K562 (cell line): ENCODE data around the gene MINDY4. TPM values are rescaled to one million over a fixed set of nuclear protein-coding genes. Genes with fewer than 3 reads are reported as not detected.

Source experiments
- ATAC-seq: fragments of 200-7000 bp; cut with Tn5 transposase; 3 replicates; pipeline ENCODE4 v1.9.1; 2020; ENCODE audit warnings: moderate library complexity
- BruUV-seq: library from RNA; stranded (reverse); fragments of 400-500 nt; replicated peaks from 2 replicates; lab custom pipeline; 2021; lab: Mats Ljungman, UMichigan
- CTCF ChIA-PET: fragments of 300-600 bp; formaldehyde crosslinking; extraction: SDS; loops from one replicate; lab custom pipeline; 2021; ENCODE audit warnings: low intra/inter-chr PET ratio; lab: Yijun Ruan, JAX
- POLR2A ChIA-PET: fragments of 300-600, 350-650 bp; sonication (Branson Sonifier 250); formaldehyde crosslinking; extraction: SDS; loops from one replicate; lab custom pipeline; 2021; ENCODE audit warnings: antibody characterized with exemption, inconsistent platforms; lab: Yijun Ruan, JAX
- DNase-seq, 4 experiments: peaks; one replicate each; pipeline versions ENCODE4 v3.0.0 to v3.0.0-alpha.2; 2011 to 2018; ENCODE audit warnings: low spot score in 3 of 4, mixed read lengths in 3 of 4; ENCODE audit errors: extremely low read depth in 1 of 4
- FAIRE-seq: peaks from 2 replicates; lab custom pipeline; 2011; peaks lifted over from hg19 to GRCh38; lab: Jason Lieb, UNC
- H2AFZ ChIP-seq: 2 replicates; pipeline ENCODE4 v1.6.0; 2011; ENCODE audit warnings: low read depth, low read length, control low read depth, inconsistent platforms
- H3K27ac ChIP-seq: fragments of 200-600 bp; 3 replicates; pipeline ENCODE4 v1.8.0; 2011; ENCODE audit warnings: low read depth, mild to moderate bottlenecking, control low read depth, inconsistent platforms, low read length, moderate library complexity, mixed read lengths; ENCODE audit errors: extremely low read depth
- H3K27me3 ChIP-seq, 2 experiments: fragments of 300-600 bp in 1 of 2; 2 replicates in 1 of 2; 3 replicates in 1 of 2; pipeline versions ENCODE4 v1.6.0 to v1.8.0; 2011; ENCODE audit warnings: inconsistent platforms in 2 of 2, low read length in 2 of 2, mild to moderate bottlenecking in 1 of 2, mixed read lengths in 1 of 2, moderate library complexity in 1 of 2; ENCODE audit not compliant: control insufficient read depth in 2 of 2, insufficient read depth in 2 of 2
- H3K36me3 ChIP-seq: fragments of 300-600 bp; 3 replicates; pipeline ENCODE4 v1.8.0; 2011; ENCODE audit warnings: mild to moderate bottlenecking, low read length, inconsistent platforms; ENCODE audit not compliant: control insufficient read depth, insufficient read depth
- H3K4me1 ChIP-seq, 2 experiments: fragments of 200-600 bp in 1 of 2; replicated peaks in 1 of 2; 2 replicates in 1 of 2; 3 replicates in 1 of 2; pipeline versions ENCODE4 v1.5.1 to v1.8.0; 2011; ENCODE audit warnings: inconsistent platforms in 2 of 2, low read length in 2 of 2, mild to moderate bottlenecking in 1 of 2, mixed read lengths in 1 of 2, moderate library complexity in 1 of 2; ENCODE audit not compliant: control insufficient read depth in 2 of 2, insufficient read depth in 2 of 2
- H3K4me2 ChIP-seq: 2 replicates; pipeline ENCODE4 v1.6.1; 2011; ENCODE audit warnings: low read length, control low read depth, inconsistent platforms, mixed read lengths; ENCODE audit not compliant: insufficient read depth
- H3K4me3 ChIP-seq: fragments of 200-600 bp; sonication (generic), shearing (Covaris generic); 2 replicates; pipeline ENCODE4 v1.5.1; 2016; ENCODE audit warnings: control low read depth, inconsistent platforms
- H3K79me2 ChIP-seq: fragments of 200-600 bp; 3 replicates; pipeline ENCODE4 v1.8.0; 2011; ENCODE audit warnings: low read length, inconsistent platforms; ENCODE audit not compliant: control insufficient read depth, insufficient read depth
- H3K9ac ChIP-seq, 2 experiments: 2 replicates each; pipeline versions ENCODE4 v1.6.0 to v1.6.1; 2011; ENCODE audit warnings: low read depth in 2 of 2, low read length in 2 of 2, control low read depth in 1 of 2, inconsistent platforms in 1 of 2, mild to moderate bottlenecking in 1 of 2, mixed read lengths in 1 of 2; ENCODE audit not compliant: insufficient read depth in 1 of 2
- H3K9me1 ChIP-seq: one replicate; pipeline ENCODE4 v1.6.0; 2011; ENCODE audit warnings: inconsistent platforms, mild to moderate bottlenecking, low read length, moderate library complexity; ENCODE audit not compliant: control insufficient read depth, insufficient read depth
- H3K9me3 ChIP-seq: replicated peaks from 2 replicates; pipeline ENCODE4 v1.5.1; 2011; ENCODE audit warnings: low read depth, low read length, inconsistent platforms; ENCODE audit not compliant: control insufficient read depth, insufficient read depth
- H4K20me1 ChIP-seq: replicated peaks from 2 replicates; pipeline ENCODE4 v1.6.1; 2011; ENCODE audit warnings: low read length, inconsistent platforms, mixed read lengths; ENCODE audit not compliant: control insufficient read depth, insufficient read depth
- ARID4B ChIP-seq: sonication (generic); formaldehyde crosslinking; IDR thresholded peaks from 2 replicates; pipeline ENCODE4 v1.8.0; 2022; ENCODE audit warnings: mild to moderate bottlenecking, missing genetic modification reagents
- CTCF ChIP-seq, 3 experiments: IDR thresholded peaks in 2 of 3; conservative IDR thresholded peaks in 1 of 3; 2 replicates each; pipeline ENCODE4 v1.5.1; 2011 to 2012; ENCODE audit warnings: low read length in 3 of 3, mild to moderate bottlenecking in 3 of 3, control low read depth in 2 of 3, improper control_type of control experiment in 1 of 3, inconsistent platforms in 1 of 3, low read depth in 1 of 3, mixed read lengths in 1 of 3, moderate library complexity in 1 of 3; ENCODE audit not compliant: insufficient read depth in 2 of 3
- PRPF4 ChIP-seq: fragments of 200-400 bp; formaldehyde crosslinking; IDR thresholded peaks from one replicate; pipeline ENCODE4 v1.6.1; 2017; ENCODE audit warnings: low read length, low read depth, mild to moderate bottlenecking; ENCODE audit not compliant: insufficient read depth, poor library complexity, severe bottlenecking
- TCF3 ChIP-seq: sonication (generic); formaldehyde crosslinking; IDR thresholded peaks from 2 replicates; pipeline ENCODE4 v1.4.0; 2020; ENCODE audit warnings: mild to moderate bottlenecking, missing genetic modification reagents
- TRIM25 ChIP-seq: fragments of 450-650 bp; IDR thresholded peaks from 2 replicates; pipeline ENCODE4 v1.7.0; 2016; ENCODE audit warnings: borderline replicate concordance
- WGBS: fragments of 100-300 bp; shearing (Covaris generic); methylation state at CpG from one replicate; pipeline ENCODE4 v1.1.6; 2016; ENCODE audit warnings: low coverage, mixed read lengths; ENCODE audit not compliant: insufficient coverage; ENCODE audit errors: missing lambda C conversion rate; 5-methylcytosine and 5-hydroxymethylcytosine counted together
- in situ Hi-C: fragments of 300-500 bp; cut with MboI; formaldehyde crosslinking; loops from 4 replicates; pipeline ENCODE4 v1.15.0; 2018; ENCODE audit warnings: inconsistent platforms, mixed read lengths
- intact Hi-C: fragments of 100-400 bp; cut with micrococcal nuclease; formaldehyde crosslinking; loops from 2 replicates; pipeline ENCODE4 v1.14.2; 2022
- polyA plus RNA-seq, 8 experiments: library from polyadenylated mRNA; depleted of rRNA in 4 of 8; stranded (reverse) in 5 of 8; unstranded in 3 of 8; fragments of >200 nt; fragmentation: Nextera tagmentation in 2 of 8; fragmentation: Illumina TruSeq in 1 of 8; extraction: Ambion mirVana in 2 of 8; extraction: Trizol in 1 of 8; gene quantifications; 2 replicates each; pipeline versions ENCODE4 v1.2.1 to v1.2.3, GENCODE V29; 2011 to 2014; ENCODE audit warnings: inconsistent platforms in 1 of 8, missing spikeins in 1 of 8
- total RNA-seq, 7 experiments: library from RNA; depleted of rRNA in 6 of 7; stranded (reverse); fragments of >200 nt in 6 of 7; fragmentation: Illumina TruSeq in 2 of 7; extraction: Trizol in 2 of 7; gene quantifications; 2 replicates each; pipeline versions ENCODE4 v1.2.1 to v1.2.3, GENCODE V29; 2011 to 2021; ENCODE audit warnings: low replicate concordance in 1 of 7

MINDY4 gene
- total and polyA plus RNA-seq, 9 of the 15 experiments (the other 6 are each of a cell fraction or from before 2014, with no cell fraction given): 2.1 to 16.7 (median 11.0) TPM

GRCh38 chr7:30916255-30916654 lies 145.0 kb downstream of the MINDY4 start:
- Histone ChIP-seq H3K36me3 (no peaks in the 10 kb centered on the region), H3K27ac (peak overlapping the region; percentile 82; the same call in 1 of the 3 replicates), H3K4me2 (peak overlapping the region; percentile 70; the same call in 1 of the 2 replicates), H3K9me1 (peaks cover 3% of the 10 kb centered on the region), H3K79me2 (no peaks in the 10 kb centered on the region; the same call in 2 of the 3 replicates), H3K4me3 (no peak overlapping the region), H3K4me1 (peaks cover 81 to 82% of the 10 kb centered on the region in 2 experiments), H2AFZ (0 out of 2 replicates have a peak overlapping the region, but pooled peaks have one; percentile 11), H3K9me3 (no peaks in the 10 kb centered on the region), H3K27me3 (no peaks in the 10 kb centered on the region), H4K20me1 (no peaks in the 10 kb centered on the region), H3K9ac (peak overlapping the region; percentile 56 to 84; a peak in 3 of 4 replicates)
- BruUV-seq: no TSS peak
- in situ Hi-C loops: no loop called here
- ChIA-PET POLR2A (interaction anchor here (0.7 to 1.1 kb wide), 5 partner anchors 15 to 528 kb away, joined by 3 to 4 read pairs (median 3); no protein-coding TSS in a partner anchor), CTCF (no interaction called here)
- no peak for ATAC-seq
- intact Hi-C loops: no loop called here
- FAIRE-seq: no peak
- WGBS: 72% methylated on average over 3 of the region's 3 CpGs
- DNase-seq: no peak
- TF ChIP-seq PRPF4 (no peak), TCF3 (CRISPR knock-in tag) (no peak), CTCF (IDR thresholded peaks at IDR 0.05 in 2 of 3, conservative IDR thresholded peaks at IDR 0.05 in 1 of 3; ENCODE audit: insufficient read depth in 2 of 3, low read depth in 1 of 3, low read length in 3 of 3) (no peak), TRIM25 (no peak), ARID4B (CRISPR knock-in tag) (no peak)
